Muscle layer of colon (tissue), 2 donors: Measurements from ENCODE around the gene TNFRSF18.
"Not testable (repeated sequence)": the region's sequence is repeated elsewhere in the genome, so short reads cannot be mapped to it uniquely, and the experiment has no call there.

Experiments
- H3K27ac ChIP-seq: one replicate; pipeline ENCODE4 v1.7.0; 2013; ENCODE audit warnings: low read depth, mild to moderate bottlenecking, low read length, moderate library complexity
- H3K27me3 ChIP-seq, 2 donors: one replicate each; pipeline ENCODE4 v1.7.0; 2013; ENCODE audit warnings: low read length in 2 of 2, mild to moderate bottlenecking in 2 of 2; ENCODE audit not compliant: insufficient read depth in 2 of 2, control insufficient read depth in 1 of 2
- H3K36me3 ChIP-seq: one replicate; pipeline ENCODE4 v1.7.0; 2013; ENCODE audit warnings: mild to moderate bottlenecking, low read length; ENCODE audit not compliant: insufficient read depth
- H3K4me1 ChIP-seq: one replicate; pipeline ENCODE4 v1.7.0; 2013; ENCODE audit warnings: mild to moderate bottlenecking, low read length; ENCODE audit not compliant: insufficient read depth
- H3K4me3 ChIP-seq, 2 donors: one replicate each; pipeline ENCODE4 v1.7.0; 2013; ENCODE audit warnings: low read length in 2 of 2, low read depth in 1 of 2, mild to moderate bottlenecking in 1 of 2, moderate library complexity in 1 of 2
- H3K9ac ChIP-seq: one replicate; pipeline ENCODE4 v1.7.0; 2013; ENCODE audit warnings: low read length
- H3K9me3 ChIP-seq: one replicate; pipeline ENCODE4 v1.7.0; 2013; ENCODE audit warnings: mild to moderate bottlenecking, low read length
- donor health status: abdominal sarcoma.
- donor health status: Adenocarcinoma of cecum.

Gene TNFRSF18, protein sequence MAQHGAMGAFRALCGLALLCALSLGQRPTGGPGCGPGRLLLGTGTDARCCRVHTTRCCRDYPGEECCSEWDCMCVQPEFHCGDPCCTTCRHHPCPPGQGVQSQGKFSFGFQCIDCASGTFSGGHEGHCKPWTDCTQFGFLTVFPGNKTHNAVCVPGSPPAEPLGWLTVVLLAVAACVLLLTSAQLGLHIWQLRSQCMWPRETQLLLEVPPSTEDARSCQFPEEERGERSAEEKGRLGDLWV

DNA sequence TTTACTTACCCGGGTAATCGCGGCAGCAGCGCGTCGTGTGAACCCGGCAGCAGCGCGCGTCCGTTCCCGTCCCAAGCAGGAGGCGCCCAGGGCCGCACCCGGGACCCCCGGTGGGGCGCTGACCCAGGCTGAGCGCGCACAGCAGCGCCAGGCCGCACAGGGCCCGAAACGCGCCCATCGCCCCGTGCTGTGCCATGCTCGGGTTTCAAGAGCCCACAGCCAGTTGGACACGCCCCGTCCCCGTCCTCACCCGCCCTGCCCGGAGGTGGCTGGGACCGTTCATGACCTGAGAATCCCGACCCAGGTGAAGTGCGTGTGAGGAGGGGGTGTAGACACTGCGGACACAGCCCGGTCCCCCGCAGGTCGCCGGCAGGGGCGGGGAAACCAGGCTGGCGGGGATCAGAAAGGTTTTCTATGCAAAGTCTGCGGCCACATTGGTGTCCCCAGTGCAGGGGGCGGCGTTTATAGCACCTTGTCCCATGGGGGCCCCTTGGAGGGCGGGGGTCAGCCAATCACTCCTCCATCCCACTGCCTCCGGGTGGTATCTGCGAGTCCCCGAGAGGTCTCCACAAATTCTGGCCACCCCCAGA lies at the start of gene TNFRSF18:
Gene TNFRSF18 (minus strand): TSS at position 217 of the 590 bp plus-strand sequence. CDS start 21 bp downstream, at position 196.
- no peak within 1 kb of the TSS for H3K4me3 ChIP-seq
- no peak within 1 kb of the TSS for H3K27ac ChIP-seq
- no peaks in the 10 kb centered on the region for H3K9me3 ChIP-seq
- H3K27me3 ChIP-seq, result peaks cover 9 to 49% of the 10 kb centered on the region in 2 donors
- no peaks in the 10 kb centered on the region for H3K36me3 ChIP-seq
- H3K9ac ChIP-seq, result no peak within 1 kb of the TSS
- no peaks in the 10 kb centered on the region for H3K4me1 ChIP-seq

DNA sequence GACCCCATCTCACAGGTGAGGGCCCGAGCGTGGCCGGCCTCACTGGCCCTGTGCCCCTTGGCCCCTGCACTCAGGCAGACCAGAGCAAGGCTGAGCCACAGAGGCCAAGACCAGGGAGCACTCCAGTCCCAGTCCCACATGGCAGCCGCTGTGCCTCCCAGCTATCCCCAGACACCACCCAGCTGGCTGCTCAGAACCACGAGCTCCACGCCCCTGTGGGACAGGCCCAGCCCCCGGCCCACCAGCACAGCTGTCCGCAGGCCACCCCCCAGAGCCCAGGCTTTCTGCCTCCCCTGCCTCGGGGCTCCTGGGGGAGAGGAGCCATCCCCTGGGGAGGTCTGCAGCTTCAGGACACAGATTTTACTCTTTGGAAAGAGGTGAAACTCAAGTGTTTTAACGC lies 49.2 kb upstream of the TNFRSF18 start:
- Histone ChIP-seq H3K4me1 (no peaks in the 10 kb centered on the region), H3K36me3 (peaks cover 33% of the 10 kb centered on the region), H3K27ac (no peak overlapping the region), H3K9ac (no peak overlapping the region), H3K9me3 (no peaks in the 10 kb centered on the region), H3K27me3 (no peaks in the 10 kb centered on the region), H3K4me3 (no peak overlapping the region)

DNA sequence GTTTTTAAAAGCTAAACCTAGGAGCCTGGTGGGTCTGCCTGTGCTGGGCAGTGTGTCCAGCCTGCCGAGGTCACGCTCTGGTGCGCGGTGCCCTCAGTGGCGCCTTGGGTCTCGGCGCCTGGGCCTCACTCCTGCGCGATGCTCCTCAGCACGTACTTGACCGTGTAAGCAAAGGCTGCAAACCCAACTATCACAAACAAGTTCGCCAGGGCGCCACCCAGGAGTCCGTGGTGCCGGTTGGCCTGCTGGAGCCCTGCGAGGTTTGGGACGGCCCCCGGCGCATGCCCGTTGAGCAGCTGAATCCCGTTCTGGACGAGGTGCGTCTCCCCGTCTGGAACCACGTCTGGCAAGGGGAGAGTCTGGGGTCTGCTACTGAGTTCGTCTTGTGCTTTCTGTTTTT lies 48.7 kb upstream of the TNFRSF18 start:
- Histone ChIP-seq H3K4me3 (no peak overlapping the region), H3K27me3 (no peaks in the 10 kb centered on the region), H3K36me3 (peaks cover 28% of the 10 kb centered on the region), H3K9ac (no peak overlapping the region), H3K9me3 (no peaks in the 10 kb centered on the region), H3K4me1 (no peaks in the 10 kb centered on the region), H3K27ac (no peak overlapping the region)

DNA sequence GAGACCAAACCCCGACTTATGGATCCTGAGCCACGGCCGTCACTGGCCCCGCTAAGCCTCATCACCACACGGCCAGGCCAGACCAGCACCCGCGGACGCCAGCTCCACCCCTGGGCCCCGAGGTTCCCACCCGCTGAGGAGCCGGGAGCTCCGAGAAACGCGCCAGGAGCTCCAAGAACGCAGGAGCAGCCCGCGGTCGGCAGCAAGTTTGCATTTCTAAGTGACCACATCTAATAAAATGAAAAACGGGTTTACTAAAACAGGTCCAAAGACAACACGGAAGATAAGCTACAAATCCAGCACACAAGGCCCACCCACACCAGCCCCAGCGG lies 48.2 kb upstream of the TNFRSF18 start:
- Histone ChIP-seq H3K27ac (no peak overlapping the region), H3K36me3 (peaks cover 24% of the 10 kb centered on the region), H3K4me1 (no peaks in the 10 kb centered on the region), H3K27me3 (no peaks in the 10 kb centered on the region), H3K9me3 (no peaks in the 10 kb centered on the region), H3K9ac (no peak overlapping the region), H3K4me3 (no peak overlapping the region)

DNA sequence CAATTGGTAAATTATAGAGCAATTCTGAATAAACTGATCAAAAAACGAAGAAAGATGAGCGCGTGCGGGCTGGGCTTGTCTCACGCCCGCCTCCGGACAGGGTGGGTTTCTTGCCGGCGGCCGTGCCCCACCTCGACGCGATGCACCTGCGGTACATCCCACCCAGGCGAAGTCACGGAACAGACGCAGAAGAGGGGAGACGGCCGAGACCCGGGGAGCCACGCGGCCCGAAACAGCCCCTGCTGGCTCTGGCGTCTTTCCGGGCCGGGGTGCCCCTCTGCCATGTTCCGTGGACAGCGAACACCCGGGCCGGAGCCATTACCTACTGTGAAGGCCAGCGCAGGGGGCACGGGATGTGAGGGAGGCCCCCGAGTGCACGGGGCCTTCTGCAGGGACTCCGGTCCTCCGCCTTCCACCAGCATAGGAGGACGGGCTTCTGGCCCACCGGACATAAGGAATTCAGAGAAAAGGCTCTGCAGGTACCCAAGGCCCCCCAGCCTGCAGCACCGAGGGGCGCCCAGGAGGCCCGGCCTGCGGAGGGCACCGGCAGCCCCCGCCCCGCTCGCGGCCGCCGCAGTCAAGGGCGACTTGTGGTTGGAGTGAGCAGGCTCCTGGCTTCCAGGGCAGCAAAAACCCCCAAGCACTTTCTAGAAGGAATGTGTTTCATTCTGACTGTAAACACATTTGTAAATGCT lies 47.7 kb upstream of the TNFRSF18 start:
- Histone ChIP-seq H3K27ac (no peak overlapping the region), H3K4me1 (no peaks in the 10 kb centered on the region), H3K9ac (no peak overlapping the region), H3K36me3 (peaks cover 22% of the 10 kb centered on the region), H3K4me3 (no peak overlapping the region), H3K9me3 (no peaks in the 10 kb centered on the region), H3K27me3 (no peaks in the 10 kb centered on the region)

DNA sequence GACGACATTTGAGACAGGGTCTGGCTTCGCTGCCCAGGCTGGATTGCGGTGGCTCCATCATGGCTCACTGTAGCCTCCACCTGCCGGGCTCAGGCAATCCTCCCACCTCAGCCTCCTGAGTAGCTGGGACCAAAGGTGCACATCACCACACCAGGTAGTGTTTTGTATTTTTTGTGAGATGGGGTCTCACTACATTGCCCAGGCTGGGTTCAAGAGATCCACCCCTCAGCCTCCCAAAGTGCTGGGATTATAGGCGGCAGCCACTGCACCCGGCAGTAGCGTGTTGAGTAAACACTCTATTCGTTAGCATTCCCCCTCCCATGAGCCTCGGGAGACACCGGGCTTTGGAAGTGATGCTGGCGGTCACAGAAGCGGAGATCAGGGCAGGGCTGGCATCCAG lies 46.9 kb upstream of the TNFRSF18 start:
- no peaks in the 10 kb centered on the region for H3K4me1 ChIP-seq
- H3K9me3 ChIP-seq, result no peaks in the 10 kb centered on the region
- no peak overlapping the region for H3K27ac ChIP-seq
- peaks cover 17% of the 10 kb centered on the region for H3K36me3 ChIP-seq
- no peak overlapping the region for H3K4me3 ChIP-seq
- H3K27me3 ChIP-seq, result no peaks in the 10 kb centered on the region
- no peak overlapping the region for H3K9ac ChIP-seq

DNA sequence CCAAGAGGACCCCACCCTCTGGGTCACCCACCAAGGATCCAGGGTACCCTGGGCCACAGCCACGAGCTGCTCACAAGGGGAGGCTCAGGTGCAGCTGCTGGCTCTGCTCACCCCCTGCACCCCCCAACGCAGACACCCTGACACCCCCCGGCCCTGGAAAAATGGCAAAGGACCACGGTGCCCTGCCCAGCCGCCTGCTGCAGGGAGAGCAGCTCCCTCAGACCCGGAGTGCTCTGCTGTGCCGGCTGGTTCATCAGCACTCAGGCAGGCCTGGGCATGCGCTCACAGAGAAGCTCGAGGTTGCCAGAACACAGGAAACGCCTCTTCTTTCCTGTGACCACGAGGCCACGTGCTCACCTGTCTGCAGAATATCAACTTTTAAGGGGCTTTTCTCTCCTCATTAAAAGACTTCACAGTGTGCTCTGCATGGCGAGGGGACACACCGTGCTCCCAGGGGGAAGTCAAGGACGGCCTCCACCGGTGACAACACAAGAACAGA lies 44.4 kb upstream of the TNFRSF18 start:
- Histone ChIP-seq H3K4me1 (no peaks in the 10 kb centered on the region), H3K27ac (no peak overlapping the region), H3K9me3 (no peaks in the 10 kb centered on the region), H3K27me3 (peaks cover 0 to 19% of the 10 kb centered on the region in 2 donors), H3K9ac (no peak overlapping the region), H3K4me3 (no peak overlapping the region), H3K36me3 (peaks cover 12% of the 10 kb centered on the region)

DNA sequence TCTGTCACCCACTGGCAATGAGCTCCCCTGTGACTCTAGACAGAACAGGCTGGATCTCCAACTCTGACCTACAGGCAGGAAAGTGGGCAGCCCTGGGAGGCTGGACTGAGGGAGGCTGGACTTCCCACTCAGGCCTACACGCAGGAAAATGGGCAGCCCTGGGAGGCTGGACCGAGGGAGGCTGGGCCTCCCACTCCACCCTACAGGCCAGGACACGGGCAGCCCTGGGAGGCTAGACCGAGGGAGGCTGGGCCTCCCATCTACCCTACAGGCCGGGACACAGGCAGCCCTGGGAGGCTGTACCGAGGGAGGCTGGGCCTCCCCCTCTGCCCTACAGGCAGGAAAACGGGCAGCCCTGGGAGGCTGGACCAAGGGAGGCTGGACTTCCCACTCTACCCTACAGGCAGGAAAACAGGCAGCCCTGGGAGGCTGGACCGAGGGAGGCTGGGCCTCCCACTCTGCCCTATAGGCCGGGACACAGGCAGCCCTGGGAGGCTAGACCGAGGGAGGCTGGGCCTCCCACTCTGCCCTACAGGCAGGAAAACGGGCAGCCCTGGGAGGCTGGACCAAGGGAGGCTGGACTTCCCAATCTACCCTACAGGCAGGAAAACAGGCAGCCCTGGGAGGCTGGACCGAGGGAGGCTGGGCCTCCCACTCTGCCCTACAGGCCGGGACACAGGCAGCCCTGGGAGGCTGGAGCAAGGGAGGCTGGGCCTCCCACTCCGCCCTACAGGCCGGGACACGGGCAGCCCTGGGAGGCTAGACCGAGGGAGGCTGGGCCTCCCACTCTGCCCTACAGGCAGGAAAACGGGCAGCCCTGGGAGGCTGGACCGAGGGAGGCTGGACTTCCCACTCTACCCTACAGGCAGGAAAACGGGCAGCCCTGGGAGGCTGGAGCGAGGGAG lies 41.9 kb upstream of the TNFRSF18 start:
- H3K9me3 ChIP-seq, H3K9ac ChIP-seq, H3K27ac ChIP-seq, H3K4me3 ChIP-seq, H3K36me3 ChIP-seq, H3K4me1 ChIP-seq: not testable (repeated sequence)
- H3K27me3 ChIP-seq, result peaks cover 0 to 31% of the 10 kb centered on the region in 2 donors

DNA sequence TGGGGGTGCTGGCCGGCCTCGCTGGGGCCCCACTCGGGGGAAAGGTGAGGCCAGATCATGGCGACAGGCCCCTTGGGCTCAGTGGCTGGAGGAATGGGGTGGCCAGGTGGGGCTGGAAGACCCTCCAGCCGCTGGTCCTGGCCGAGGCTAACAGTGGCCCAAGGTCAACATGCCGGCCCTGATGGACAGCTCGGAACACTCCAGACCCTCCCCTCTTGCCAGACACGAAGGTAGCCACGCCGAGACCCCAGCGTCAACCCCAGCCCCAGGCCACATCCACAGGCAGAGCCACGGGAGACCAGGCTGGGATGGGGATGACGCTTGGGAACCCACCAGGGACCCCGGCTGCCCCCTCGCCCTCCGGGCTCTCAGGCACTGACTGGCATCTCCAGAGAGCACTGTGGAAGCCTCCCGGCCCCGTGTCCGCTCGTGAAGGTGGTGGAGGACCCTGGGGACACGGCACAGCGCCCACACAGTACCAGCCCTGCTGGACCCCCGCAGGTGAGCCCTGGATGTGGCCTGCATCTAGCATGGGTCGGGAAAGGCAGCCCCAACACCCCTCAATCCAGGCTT lies 41.0 kb upstream of the TNFRSF18 start:
- Histone ChIP-seq H3K4me3 (no peak overlapping the region), H3K9ac (no peak overlapping the region), H3K27ac (no peak overlapping the region), H3K4me1 (no peaks in the 10 kb centered on the region), H3K27me3 (peaks cover 0 to 31% of the 10 kb centered on the region in 2 donors), H3K36me3 (no peaks in the 10 kb centered on the region), H3K9me3 (no peaks in the 10 kb centered on the region)

DNA sequence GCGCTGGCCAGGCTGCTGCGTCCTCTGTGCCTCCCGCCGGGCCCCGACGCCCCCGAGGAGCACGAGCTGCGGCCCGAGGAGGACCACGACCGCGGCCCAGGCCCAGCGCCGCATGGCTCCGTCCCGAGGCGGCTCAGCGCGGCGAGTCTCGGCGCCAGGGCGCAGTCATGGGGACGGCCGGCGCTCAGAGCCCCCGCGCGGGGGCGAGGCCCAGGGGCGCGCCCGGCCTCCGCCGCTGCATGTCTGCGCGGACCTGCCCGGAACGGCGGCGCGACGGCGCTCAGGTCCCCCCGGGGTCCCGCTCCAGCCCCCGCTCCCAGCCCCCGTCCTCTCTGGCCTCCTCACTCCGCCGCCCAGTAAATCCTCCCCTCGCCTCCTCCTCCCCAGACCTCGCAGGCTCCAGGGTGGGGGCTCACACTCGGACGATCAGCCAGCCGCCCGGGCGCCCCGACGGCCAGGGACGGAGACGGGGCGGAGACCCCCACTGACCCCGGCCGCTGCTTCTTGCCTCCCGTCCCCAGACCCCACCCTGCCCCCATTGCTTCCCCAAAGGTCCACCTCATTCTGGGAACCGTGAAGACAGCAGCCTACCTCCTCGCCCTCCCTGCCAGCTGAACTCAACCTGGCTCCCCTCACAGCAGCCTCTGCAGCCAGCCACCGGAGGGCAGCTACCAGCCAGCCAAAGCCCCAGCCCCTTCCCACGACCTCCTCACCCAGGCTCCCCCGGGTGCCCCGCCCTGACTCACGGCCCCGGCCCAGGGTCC lies 40.4 kb upstream of the TNFRSF18 start, which contains the start of gene C1QTNF12:
Gene C1QTNF12 (minus strand): TSS at position 146 of the 764 bp plus-strand sequence. CDS start 32 bp downstream, at position 114.
- Histone ChIP-seq H3K27me3 (peaks cover 0 to 31% of the 10 kb centered on the region in 2 donors), H3K9me3 (no peaks in the 10 kb centered on the region), H3K4me1 (no peaks in the 10 kb centered on the region), H3K9ac (no peak within 1 kb of the TSS), H3K4me3 (no peak within 1 kb of the TSS), H3K36me3 (no peaks in the 10 kb centered on the region), H3K27ac (no peak within 1 kb of the TSS)
